Muscle of leg (tissue), 11 donors: ENCODE data around the gene PPIL1. TPM values are rescaled to one million over a fixed set of nuclear protein-coding genes. Genes with fewer than 3 reads are reported as not detected.

ENCODE experiments used
- DNase-seq: peaks from one replicate; pipeline ENCODE4 v3.0.0; 2013
- H3K27ac ChIP-seq: one replicate; pipeline ENCODE4 v1.5.1; 2013; ENCODE audit warnings: mild to moderate bottlenecking, low read length, control low read depth
- H3K27me3 ChIP-seq: one replicate; pipeline ENCODE4 v1.6.1; 2013; ENCODE audit warnings: low read length; ENCODE audit not compliant: control insufficient read depth, insufficient read depth
- H3K36me3 ChIP-seq: one replicate; pipeline ENCODE4 v1.6.1; 2013; ENCODE audit warnings: low read length; ENCODE audit not compliant: control insufficient read depth, insufficient read depth
- H3K4me1 ChIP-seq: one replicate; pipeline ENCODE4 v1.6.1; 2013; ENCODE audit warnings: low read length; ENCODE audit not compliant: control insufficient read depth, insufficient read depth
- H3K4me3 ChIP-seq: one replicate; pipeline ENCODE4 v1.5.1; 2013; ENCODE audit warnings: low read length, control low read depth
- H3K9me3 ChIP-seq: replicated peaks from 2 replicates; pipeline ENCODE4 v1.6.1; 2013; ENCODE audit warnings: low read depth, low read length; ENCODE audit not compliant: control insufficient read depth
- WGBS: methylation state at CpG from one replicate; pipeline ENCODE4 v1.1.5; 2013; ENCODE audit warnings: missing lambda C conversion rate; ENCODE audit not compliant: insufficient coverage; 5-methylcytosine and 5-hydroxymethylcytosine counted together
- polyA plus RNA-seq, 8 donors: library from polyadenylated mRNA; unstranded; fragments of 120-200 nt; gene quantifications; one replicate each; pipeline versions ENCODE4 v1.2.1 to v1.2.3, GENCODE V29; 2013; ENCODE audit warnings: inconsistent platforms in 1 of 8, low replicate concordance in 1 of 8; ENCODE audit not compliant: insufficient read length in 8 of 8, insufficient read depth in 1 of 8
- total RNA-seq: library from RNA; stranded (reverse); fragments of 120-200 nt; gene quantifications from one replicate; pipeline ENCODE4 v1.2.4, GENCODE V29; 2013

PPIL1 gene
- total and polyA plus RNA-seq, 9 donors: 24.8 to 39.9 (median 33.7) TPM

DNA sequence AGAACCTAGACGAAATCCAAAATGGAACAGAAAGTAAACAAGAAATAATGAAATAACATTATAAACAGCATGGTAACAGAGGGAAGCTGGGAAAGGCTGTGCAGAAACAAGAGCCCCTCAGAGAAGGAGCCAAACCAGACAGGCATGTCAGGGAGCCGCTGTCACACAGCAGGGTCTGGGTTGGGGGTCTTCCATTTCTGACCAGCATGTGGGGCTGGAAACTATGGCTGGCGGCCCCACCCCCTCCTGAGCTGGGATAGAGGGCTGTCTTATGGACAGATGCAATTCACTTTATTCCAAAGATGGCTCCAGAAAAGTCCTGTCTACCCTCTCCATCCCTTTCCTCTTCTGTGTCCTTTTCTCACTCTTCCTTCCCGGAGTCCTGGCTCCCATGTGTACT is 38.5 kb upstream of the PPIL1 start:
- Histone ChIP-seq H3K4me3 (no peak overlapping the region), H3K36me3 (peaks cover 49% of the 10 kb centered on the region), H3K27ac (no peak overlapping the region), H3K9me3 (no peaks in the 10 kb centered on the region), H3K27me3 (no peaks in the 10 kb centered on the region), H3K4me1 (peaks cover 11% of the 10 kb centered on the region)
- 100% methylated on average over 1 of the region's 4 CpGs for WGBS
- DNase-seq: no peak

DNA sequence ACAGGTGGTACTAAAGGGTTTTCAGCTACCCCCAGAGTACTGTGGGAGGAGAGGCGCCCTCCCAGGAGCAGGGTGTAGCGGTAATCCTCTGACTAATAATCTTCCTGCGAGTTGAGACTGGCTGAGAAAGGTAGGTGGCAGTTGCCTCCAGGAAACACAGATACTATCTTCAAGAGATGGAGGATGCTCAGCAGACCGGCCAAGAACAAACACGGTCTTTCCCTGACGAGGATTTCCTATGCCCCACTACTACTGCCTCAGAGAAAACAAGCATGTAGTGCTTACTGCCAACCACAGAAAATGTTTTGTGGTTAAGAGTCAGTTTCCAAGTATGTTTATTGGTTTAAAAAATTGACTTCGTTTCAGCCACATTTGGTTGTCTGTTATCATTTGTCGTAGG is 38.0 kb upstream of the PPIL1 start:
- WGBS: 79% methylated on average over 3 of the region's 8 CpGs
- peaks cover 44% of the 10 kb centered on the region for H3K36me3 ChIP-seq
- H3K4me3 ChIP-seq: no peak overlapping the region
- DNase-seq: no peak
- H3K27ac ChIP-seq: no peak overlapping the region
- H3K27me3 ChIP-seq: no peaks in the 10 kb centered on the region
- H3K9me3 ChIP-seq: no peaks in the 10 kb centered on the region
- H3K4me1 ChIP-seq: peaks cover 6% of the 10 kb centered on the region

DNA sequence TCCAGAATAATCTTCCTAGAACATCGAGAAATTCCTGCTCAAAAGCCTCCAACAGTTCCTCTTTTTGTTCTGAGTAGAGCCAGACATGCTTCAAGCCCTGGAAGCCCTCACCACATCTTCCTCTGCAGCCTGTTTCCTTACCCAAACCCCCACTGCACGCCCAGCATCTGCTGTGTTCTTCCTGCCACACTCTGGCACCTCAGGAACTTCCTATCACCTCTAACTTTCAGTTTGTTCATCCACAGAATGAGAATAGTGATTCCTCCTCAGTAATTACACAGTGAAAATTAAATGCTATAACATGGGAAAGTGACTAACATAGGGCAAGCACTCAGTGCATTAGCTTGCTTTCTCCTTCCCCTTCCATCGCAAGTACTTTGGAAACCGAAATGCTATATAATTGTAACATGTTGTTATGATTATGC is 37.4 kb upstream of the PPIL1 start:
- no peak overlapping the region for H3K27ac ChIP-seq
- 72% methylated on average over 2 of the region's 4 CpGs for WGBS
- H3K36me3 ChIP-seq: peaks cover 38% of the 10 kb centered on the region
- H3K27me3 ChIP-seq: no peaks in the 10 kb centered on the region
- H3K9me3 ChIP-seq: no peaks in the 10 kb centered on the region
- peak; percentile 52 for DNase-seq
- peaks cover 4% of the 10 kb centered on the region for H3K4me1 ChIP-seq
- H3K4me3 ChIP-seq: no peak overlapping the region

DNA sequence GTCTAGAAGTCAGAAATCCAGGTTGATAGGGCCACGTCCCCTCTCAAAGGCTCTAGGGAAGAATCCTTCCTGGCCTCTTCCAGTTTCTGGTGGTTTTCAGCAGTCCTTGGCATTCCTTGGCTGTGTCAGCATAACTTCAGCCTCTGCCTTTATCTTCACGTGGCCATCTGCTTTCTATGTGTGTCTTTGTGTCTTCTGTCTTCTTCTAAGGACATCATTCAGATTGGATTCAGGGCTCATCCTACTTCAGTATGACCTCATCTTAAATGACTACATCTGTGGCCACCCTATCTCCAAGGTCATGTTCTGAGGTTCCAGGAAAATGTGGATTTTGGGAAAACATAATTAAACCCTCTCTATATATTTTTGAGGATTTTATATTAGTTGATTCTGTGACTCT is 34.1 kb upstream of the PPIL1 start:
- Histone ChIP-seq H3K36me3 (peaks cover 41% of the 10 kb centered on the region), H3K27ac (no peak overlapping the region), H3K9me3 (no peaks in the 10 kb centered on the region), H3K27me3 (no peaks in the 10 kb centered on the region), H3K4me1 (peaks cover 2% of the 10 kb centered on the region), H3K4me3 (no peak overlapping the region)
- no peak for DNase-seq
- WGBS: 92% methylated on average over 1 of the region's 2 CpGs

DNA sequence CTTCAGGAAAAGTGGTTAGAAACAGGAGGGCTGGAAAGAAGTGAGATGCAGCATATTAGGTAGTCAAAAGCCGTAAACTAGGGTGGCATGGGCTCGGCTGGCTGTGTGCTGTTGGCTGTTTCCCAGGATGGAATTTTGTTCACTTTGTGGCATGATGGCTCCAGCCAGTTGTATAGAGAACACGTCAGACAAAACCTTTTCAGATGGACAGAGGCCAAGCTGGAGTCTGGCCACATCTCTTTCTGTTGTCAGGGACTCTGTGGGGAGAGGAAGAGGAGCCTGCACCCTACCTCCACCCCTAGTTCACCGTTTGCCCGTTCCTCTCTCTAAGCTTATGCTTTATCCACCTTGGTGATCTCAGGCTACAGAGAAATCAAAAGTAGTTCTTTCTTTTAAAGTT is 33.2 kb upstream of the PPIL1 start:
- H3K27ac ChIP-seq: no peak overlapping the region
- H3K27me3 ChIP-seq: no peaks in the 10 kb centered on the region
- peaks cover 2% of the 10 kb centered on the region for H3K4me1 ChIP-seq
- 66% methylated on average over 3 of the region's 5 CpGs for WGBS
- no peaks in the 10 kb centered on the region for H3K9me3 ChIP-seq
- DNase-seq: peak; percentile 59
- H3K36me3 ChIP-seq: peaks cover 36% of the 10 kb centered on the region
- no peak overlapping the region for H3K4me3 ChIP-seq

DNA sequence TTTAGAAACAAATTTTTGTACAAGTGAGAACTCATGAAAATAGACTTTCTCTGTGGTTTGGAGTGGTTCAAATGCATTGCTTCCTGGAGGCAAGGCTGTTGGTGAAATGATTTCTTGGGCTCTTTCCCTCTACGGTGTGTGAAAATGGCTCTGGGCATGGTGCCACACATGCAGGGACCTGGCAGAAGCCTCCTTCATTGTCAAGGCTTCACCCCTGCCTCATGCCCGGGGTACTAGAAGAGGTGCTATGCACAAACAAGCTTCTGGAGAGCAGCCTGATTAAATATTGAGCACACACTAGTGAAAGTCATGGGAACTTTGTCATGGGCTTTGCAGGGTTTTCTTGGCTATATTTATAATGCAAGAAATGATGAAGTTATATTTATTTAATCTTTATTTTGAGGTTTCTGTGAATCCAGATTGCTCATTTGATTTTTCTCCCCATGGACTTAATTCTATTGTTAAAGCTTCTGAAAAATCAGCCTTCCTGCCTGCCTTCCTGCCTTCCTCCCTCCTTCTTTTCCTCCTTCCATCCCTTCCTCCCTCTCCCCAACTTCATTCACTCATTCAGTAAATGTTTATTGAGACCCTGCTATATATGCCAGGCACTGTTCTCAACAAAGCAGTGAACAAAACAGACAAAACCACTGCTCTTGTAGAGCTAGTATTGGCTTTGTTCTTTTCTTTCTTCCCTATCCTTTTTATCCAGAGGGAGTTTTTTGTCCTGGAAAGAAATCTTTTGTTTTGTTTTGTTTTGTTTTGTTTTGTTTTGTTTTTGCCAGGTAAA is 32.1 kb upstream of the PPIL1 start:
- H3K36me3 ChIP-seq: peaks cover 37% of the 10 kb centered on the region
- 60% methylated on average over 1 of the region's 2 CpGs for WGBS

DNA sequence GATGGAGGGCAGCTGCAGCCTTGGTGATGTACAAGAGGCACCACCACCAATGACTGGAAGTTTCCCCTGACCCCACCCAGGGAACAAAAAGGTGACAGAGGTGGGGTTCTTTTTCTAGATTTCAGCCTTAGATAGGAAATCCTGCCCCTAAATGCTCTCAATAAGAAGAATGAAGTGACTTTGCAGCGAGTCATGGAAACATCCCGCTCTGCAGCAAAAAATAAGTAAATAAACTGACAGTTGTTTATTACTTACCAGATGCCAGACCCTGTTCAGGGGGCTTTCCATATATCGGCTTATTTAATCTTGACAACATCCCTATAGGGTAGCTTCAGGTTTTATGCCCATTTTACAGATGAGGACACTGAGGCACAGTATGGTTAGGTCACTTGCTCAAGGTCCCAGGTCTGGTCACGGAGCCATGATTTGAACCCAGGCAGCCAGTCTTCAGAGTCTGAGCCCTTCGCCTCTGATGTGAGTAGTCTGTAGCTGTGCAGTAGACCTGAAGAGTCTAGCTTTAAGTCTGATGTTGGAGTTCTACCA is 30.3 kb upstream of the PPIL1 start:
- 100% methylated on average over 3 of the region's 5 CpGs for WGBS
- Histone ChIP-seq H3K27ac (no peak overlapping the region), H3K36me3 (peaks cover 39% of the 10 kb centered on the region), H3K4me3 (no peak overlapping the region), H3K4me1 (peaks cover 2% of the 10 kb centered on the region), H3K9me3 (no peaks in the 10 kb centered on the region), H3K27me3 (no peaks in the 10 kb centered on the region)
- DNase-seq: no peak

More for the DNA sequence above, 32.1 kb upstream of the PPIL1 start:
- peaks cover 2% of the 10 kb centered on the region for H3K4me1 ChIP-seq
- no peaks in the 10 kb centered on the region for H3K9me3 ChIP-seq
- no peaks in the 10 kb centered on the region for H3K27me3 ChIP-seq
- no peak overlapping the region for H3K27ac ChIP-seq
- no peak overlapping the region for H3K4me3 ChIP-seq
- no peak for DNase-seq

DNA sequence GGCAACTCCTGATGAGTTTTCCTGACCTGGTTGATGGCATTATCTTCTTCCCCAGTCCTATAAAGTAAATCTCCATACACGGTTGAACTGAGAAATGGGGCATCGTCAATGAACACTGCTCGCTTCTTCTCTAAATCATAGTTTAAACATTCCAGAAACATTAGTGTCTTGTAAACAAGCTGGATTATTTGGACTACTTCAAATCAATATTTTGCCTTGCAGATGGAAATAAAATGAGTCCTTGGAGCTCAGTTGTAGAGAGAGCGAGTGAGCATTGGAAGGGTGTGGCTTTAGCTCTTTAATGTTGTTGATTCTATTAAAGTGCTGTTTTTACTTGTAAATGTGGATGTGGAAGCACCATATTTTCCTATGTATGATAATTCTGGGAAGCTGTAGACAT is 29.5 kb upstream of the PPIL1 start:
- WGBS: 40% methylated on average over 1 of the region's 4 CpGs
- peak; percentile 33 for DNase-seq
- no peaks in the 10 kb centered on the region for H3K27me3 ChIP-seq
- H3K36me3 ChIP-seq: peaks cover 43% of the 10 kb centered on the region
- H3K4me3 ChIP-seq: no peak overlapping the region
- H3K27ac ChIP-seq: peak overlapping the region; percentile 42
- H3K9me3 ChIP-seq: no peaks in the 10 kb centered on the region
- H3K4me1 ChIP-seq: peaks cover 2% of the 10 kb centered on the region

DNA sequence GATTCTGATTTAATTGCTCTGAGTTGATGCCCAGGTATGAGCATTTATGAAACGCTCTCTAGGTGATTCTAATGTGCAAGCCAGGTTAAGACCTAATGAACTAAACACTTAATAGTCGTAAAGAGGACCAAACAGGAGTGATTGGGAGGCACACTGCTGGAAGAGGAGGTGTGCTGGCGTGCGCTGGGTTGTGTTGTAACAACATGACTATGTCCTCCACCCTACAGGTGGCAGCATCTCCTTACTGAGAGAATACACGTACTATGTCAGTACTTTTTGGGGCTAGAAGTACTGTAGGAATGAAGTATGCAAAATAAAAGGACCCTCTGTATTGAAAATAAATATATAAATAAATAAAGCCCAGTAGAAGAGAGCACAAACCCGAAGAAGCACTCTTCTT is 23.0 kb upstream of the PPIL1 start:
- no peak for DNase-seq
- WGBS: no CpG with 5 or more reads among the region's 6 CpGs
- Histone ChIP-seq H3K36me3 (peaks cover 22% of the 10 kb centered on the region), H3K9me3 (no peaks in the 10 kb centered on the region), H3K4me3 (no peak overlapping the region), H3K27me3 (no peaks in the 10 kb centered on the region), H3K27ac (no peak overlapping the region), H3K4me1 (no peaks in the 10 kb centered on the region)

DNA sequence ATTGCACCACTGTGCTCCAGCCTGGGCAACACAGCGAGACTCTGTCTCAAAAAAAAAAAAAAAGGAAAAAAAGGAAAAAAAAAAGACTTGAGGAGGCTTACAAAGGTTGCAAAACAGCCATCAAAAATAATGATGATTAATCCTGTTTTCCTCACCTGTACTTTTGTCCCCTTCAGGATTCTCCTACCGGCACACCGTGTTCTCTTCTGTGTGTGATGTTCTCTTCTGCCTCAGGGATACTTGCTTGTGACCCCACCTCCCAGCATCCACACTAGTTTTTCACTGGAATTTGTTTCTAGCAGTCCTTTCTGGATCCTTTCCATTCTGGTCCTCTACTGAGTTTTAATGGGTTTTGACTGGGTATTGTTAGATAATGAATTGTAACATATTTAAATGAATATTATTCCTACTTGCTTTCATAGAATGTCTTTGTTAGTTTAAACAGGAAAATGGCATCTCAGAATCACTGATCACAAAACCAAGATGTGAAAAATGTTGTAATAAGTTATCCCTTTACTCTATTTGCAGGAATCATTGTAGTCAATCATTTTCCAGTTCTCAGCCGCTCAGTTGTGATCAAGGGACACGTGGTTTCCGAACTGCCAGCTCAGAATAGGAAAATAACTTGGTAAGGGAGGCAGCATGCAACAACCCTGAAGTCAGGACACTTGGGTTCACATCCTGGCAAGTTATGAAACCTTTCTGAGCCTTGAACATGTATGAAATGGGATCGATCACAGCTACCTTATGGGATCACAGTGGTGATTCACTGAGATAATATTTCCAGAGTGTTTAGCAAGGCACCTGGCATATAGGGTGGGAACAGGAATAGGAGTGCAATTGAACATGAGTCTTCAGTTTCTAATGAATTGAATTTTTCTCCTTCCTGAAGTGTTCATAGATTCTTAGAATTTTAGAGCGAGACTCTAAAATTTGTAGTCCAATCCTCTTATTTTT is 19.7 kb upstream of the PPIL1 start:
- Histone ChIP-seq H3K27me3 (no peaks in the 10 kb centered on the region), H3K9me3 (no peaks in the 10 kb centered on the region), H3K4me1 (no peaks in the 10 kb centered on the region), H3K4me3 (no peak overlapping the region), H3K27ac (no peak overlapping the region), H3K36me3 (peaks cover 10% of the 10 kb centered on the region)
- DNase-seq: no peak
- WGBS: 40% methylated on average over 1 of the region's 8 CpGs
